Fibroblast of skin of back (primary cell): ENCODE data around the gene TDG.
"Not testable (repeated sequence)": the region's sequence is repeated elsewhere in the genome, so short reads cannot be mapped to it uniquely, and the experiment has no call there.

Experiments used
- DNase-seq: peaks from one replicate; pipeline ENCODE4 v3.0.0-alpha.2; 2013

Gene TDG

DNA sequence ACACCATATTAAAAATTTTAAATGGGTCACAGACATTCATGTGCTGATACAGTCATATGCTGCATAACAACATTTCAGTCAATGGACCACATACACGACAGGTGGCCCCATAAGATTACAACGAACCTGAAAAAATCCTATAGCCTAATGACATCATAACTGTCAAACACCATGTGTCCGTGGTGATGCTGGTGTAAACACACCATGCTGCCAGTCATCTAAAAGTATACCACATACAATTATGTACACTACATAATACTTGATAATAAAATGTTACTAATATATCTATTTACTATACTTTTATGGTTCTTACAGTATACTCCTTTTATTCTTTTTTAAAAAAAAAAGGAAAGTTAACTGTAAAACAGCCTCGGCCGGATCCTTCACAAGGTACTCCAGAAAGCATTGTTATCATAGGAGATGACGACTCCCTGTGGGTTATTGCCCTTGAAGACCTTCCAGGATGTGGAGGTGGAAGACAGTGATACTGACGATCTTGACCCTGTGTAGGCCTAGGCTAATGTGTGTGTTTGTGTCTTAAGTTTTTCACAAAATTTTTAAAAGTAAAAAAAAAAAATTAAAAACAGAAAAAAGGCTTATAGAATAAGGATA is 5.0 kb upstream of the TDG start:
- no peak for DNase-seq

DNA sequence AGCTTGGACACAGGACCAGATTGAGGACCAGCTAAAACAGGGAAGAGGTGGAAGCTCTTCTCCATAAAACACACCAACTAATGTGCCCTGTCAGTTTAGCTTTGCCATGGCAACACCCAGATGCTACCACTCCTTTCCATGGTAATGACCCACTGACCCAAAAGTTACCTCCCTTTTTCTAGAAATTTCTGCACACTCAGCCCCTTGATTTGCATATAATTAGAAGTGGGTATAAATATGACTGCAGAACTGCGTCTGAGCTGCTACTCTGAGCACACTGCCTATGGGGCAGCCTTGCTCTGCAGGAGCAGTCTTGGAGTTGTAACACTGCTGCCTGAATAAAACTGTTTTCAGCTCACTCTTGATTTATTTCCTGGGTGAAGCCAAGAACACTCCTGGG is 3.2 kb upstream of the TDG start:
- DNase-seq = no peak

GRCh38 chr12:103964805-103965204 is 867 bp upstream of the TDG start:
- no peak for DNase-seq

DNA sequence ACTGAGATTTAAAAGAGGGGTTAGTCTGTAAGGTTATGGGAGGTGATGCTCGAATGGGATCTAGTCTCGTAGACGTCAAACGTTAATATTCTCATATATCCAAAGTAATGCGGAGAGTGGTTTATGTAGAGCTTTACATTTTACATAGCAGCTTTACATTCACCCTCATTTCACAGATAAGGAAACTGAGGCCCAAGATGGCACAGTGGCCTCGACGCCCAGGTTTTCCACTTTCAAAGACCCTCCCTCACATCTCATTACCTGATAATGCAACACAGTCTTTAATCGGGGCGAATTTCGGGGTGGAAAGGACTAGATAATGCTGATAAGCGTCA is 450 bp upstream of the TDG start:
- DNase-seq = no peak

- DNase-seq = peak; percentile 55
Measured at GRCh38 chr12:103966736-103967135, 1.1 kb downstream of the TDG start.

- peak; percentile 54 for DNase-seq
Measured at GRCh38 chr12:103969391-103969790, 3.7 kb downstream of the TDG start.

- no peak for DNase-seq
Measured at GRCh38 chr12:103973909-103974308, 8.2 kb downstream of the TDG start.

GRCh38 chr12:103975368-103975767 is 9.7 kb downstream of the TDG start:
- DNase-seq = no peak

GRCh38 chr12:103978384-103978982 is 12.8 kb downstream of the TDG start:
- DNase-seq = no peak

DNA sequence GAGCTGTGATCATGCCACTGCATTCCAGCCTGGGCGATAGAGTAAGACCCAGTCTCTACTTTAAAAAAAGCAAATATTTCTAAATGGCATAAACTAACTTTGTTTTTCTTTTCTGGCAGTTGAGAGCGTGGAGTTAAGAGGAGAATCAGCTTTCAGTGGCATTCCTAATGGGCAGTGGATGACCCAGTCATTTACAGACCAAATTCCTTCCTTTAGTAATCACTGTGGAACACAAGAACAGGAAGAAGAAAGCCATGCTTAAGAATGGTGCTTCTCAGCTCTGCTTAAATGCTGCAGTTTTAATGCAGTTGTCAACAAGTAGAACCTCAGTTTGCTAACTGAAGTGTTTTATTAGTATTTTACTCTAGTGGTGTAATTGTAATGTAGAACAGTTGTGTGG is 21.2 kb downstream of the TDG start:
- peak; percentile 71 for DNase-seq

DNA sequence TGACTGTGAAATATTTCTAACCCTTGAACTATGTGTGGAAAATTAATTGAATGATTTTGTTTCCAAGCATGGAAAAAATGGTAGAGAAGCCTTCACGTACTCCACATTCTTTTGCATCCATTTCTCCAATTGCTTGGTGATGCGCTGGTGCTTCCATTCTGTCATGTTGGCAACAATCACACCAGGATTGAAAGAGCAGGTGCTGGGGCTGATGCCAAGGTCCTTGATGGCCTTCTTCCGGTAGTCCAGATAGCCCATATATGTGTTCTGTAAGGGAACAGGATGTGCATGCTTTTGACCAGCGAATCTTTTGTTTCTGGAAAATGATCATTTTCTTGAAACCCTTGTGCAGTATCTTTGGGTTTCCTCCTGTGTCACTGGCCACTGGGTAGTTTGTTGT is 28.6 kb downstream of the TDG start:
- no peak for DNase-seq

DNA sequence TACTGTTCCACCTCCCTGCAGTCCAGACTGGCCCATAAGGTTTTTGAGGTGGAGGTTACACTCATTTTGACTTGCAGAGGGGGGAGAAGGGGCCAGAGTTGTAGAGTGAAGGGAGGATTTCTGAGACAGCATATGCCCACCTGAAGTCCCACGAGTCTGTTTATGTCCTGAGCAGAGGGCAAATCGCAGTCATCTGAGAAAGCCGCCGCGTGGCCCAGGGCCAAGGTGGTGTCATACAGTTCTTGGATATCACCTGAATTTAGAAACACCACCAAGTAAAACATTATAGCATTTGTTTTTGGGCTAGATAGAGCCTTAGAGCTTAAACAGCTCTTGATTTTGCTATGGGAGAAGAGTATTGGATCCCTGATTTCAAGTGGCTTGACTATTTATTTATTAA is 30.9 kb downstream of the TDG start:
- DNase-seq = no peak

GRCh38 chr12:103997286-103997900 is 31.7 kb downstream of the TDG start:
- DNase-seq = no peak

- DNase-seq = no peak
Measured at GRCh38 chr12:103998976-103999375, 33.3 kb downstream of the TDG start.

GRCh38 chr12:104000807-104001434 is 35.2 kb downstream of the TDG start:
- no peak for DNase-seq

DNA sequence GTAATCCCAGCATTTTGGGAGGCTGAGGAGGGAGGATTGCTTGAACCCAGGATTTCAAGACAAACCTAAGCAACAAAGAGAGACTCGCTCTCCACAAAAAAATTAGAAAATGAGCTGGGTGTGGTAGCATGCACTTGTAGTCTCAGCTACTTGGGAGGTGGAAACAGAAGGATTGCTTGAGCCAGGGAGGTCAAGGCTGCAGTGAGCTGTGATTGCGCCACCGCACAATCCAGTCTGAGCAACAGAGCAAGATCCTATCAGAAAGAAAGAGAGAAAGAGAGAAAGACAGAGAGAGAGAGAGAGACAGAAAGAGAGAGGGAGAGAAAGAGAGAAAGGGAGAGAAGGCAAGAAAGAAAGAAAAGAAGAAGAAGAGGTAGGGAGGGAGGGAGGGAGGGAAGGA is 37.0 kb downstream of the TDG start:
- DNase-seq = no peak

- DNase-seq = peak; percentile 18
Measured at GRCh38 chr12:104003596-104003995, 37.9 kb downstream of the TDG start.

- DNase-seq = peak; percentile 85
Measured at GRCh38 chr12:104006929-104007328, 41.3 kb downstream of the TDG start.

- DNase-seq = no peak
Measured at GRCh38 chr12:104010121-104010520, 44.4 kb downstream of the TDG start.

DNA sequence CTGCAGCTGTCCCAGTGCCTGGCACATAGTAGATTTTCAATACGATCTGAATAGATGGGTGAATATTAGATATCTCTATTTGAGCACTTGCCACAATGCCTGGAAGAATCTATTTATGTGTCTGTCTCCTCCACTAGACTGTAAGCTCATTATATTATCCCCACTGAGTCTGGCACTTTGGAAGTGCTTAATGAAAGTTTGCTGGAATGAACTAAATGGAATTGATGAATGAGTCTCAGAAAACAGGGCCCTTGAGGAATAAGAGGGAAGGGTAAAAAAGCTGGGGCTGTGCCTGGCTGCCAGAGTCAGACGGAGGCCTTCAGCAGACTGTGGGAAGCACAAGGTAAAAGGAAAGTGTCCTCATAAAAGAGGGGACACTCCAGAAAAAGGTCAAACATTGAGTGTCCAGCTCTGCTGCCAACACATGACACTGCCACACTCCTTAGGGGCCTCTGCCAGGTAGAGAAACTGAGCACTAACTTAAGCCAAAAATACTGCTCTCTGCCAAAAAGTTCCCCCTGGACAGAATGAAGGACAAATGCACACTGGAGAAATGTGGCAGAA is 45.0 kb downstream of the TDG start:
- DNase-seq = no peak

GRCh38 chr12:104011253-104011652 is 45.6 kb downstream of the TDG start:
- peak; percentile 92 for DNase-seq

DNA sequence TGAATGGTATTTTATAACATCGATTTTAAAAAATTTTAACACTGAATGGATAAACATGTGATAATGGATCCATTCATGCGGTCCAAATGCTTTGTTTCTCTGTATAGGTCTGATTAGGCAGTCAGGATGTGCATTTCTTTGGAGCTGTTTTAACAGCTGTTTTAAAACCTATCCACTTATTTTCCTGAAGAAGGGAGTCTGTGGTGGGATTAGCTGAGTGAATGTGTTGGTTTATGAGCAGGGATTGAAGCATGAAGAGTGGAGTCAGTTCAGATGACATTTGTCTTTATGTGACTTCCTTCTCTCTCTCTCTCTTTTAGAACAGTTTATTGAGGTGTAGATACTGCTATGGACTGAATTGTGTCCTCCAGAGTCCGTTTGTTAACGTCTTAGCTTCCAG is 46.7 kb downstream of the TDG start:
- peak; percentile 11 for DNase-seq

DNA sequence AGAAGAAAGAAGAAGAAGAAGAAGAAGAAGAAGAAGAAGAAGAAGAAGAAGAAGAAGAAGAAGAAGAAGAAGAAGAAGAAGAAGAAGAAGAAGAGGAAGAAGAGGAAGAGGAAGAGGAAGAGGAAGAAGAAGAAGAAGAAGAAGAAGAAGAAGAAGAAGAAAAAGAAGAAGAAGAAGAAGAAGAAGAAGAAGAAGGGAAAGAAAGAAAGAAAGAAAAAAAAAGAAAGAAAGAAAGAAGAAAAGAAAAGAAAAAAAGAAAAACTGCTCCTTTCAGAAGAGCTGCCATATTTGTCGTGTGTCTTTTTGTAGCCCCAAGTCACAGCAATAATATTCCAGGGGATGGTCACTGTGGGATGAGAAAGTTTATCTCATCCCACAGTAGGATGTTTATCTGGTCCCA is 56.2 kb downstream of the TDG start:
- DNase-seq = not testable (repeated sequence)

DNA sequence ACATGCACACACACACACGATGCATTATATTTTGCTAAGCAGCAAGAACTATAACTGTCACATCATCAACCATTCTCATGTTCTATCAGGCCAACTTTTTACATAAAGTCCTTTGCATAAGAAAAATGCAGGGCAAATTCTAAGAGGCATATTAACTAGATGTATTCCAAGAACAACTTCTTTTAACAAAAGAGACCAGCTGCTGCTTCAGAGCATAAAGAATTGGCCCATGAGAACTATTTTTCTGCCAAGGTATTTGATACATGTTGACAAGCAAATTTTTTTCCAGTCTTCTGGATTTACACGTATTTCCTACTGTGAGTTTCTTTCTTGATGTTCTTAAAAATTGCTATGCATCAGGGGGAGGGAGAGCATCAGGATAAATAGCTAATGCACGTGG is 57.1 kb downstream of the TDG start:
- DNase-seq = no peak
